ENCODE measurements around the gene SAGE1. TPM values are rescaled to one million over a fixed set of nuclear protein-coding genes. Genes with fewer than 3 reads are reported as not detected.
"Not testable (repeated sequence)": the region's sequence is repeated elsewhere in the genome, so short reads cannot be mapped to it uniquely, and the experiment has no call there.

The SAGE1 gene, protein sequence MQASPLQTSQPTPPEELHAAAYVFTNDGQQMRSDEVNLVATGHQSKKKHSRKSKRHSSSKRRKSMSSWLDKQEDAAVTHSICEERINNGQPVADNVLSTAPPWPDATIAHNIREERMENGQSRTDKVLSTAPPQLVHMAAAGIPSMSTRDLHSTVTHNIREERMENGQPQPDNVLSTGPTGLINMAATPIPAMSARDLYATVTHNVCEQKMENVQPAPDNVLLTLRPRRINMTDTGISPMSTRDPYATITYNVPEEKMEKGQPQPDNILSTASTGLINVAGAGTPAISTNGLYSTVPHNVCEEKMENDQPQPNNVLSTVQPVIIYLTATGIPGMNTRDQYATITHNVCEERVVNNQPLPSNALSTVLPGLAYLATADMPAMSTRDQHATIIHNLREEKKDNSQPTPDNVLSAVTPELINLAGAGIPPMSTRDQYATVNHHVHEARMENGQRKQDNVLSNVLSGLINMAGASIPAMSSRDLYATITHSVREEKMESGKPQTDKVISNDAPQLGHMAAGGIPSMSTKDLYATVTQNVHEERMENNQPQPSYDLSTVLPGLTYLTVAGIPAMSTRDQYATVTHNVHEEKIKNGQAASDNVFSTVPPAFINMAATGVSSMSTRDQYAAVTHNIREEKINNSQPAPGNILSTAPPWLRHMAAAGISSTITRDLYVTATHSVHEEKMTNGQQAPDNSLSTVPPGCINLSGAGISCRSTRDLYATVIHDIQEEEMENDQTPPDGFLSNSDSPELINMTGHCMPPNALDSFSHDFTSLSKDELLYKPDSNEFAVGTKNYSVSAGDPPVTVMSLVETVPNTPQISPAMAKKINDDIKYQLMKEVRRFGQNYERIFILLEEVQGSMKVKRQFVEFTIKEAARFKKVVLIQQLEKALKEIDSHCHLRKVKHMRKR
- total RNA-seq, result under 1 TPM in 1 of 6 donors, not detected in 5; 0.10 TPM

DNA sequence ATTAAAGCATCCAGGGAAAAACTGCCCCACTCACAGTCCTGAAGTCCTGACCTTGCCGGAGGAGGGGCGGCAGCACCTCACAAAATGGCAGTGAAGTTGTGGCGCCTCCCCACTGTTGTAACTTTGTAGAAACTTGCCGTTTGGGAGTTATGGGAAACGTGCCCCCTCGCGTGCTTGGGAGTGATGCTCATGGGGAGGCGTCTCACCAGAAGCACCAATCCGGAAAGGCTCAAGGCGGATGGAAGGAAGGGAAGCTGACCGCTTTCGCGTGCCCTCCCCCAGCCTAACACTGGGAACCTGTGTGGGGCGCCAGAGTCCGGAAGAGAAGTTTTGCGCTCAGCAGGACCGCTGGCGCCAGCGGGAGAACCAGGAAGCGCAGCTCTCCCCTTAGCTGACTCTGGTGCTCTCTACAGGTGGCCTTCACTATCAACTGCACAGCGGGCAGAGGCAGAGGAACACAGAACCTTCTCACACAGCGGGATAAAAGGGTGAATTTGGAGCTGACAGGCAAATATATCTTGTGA, at the start of gene SAGE1, which contains the start of gene CT45A10:
TSS of gene SAGE1 (plus strand) at position 423 of the 524 bp plus-strand sequence. CDS start 2,527 bp downstream, outside the sequence.
TSS of gene CT45A10 (minus strand) at position 151 of the 524 bp plus-strand sequence. CDS start 8,100 bp downstream, outside the sequence.
- Histone ChIP-seq H3K9me3 (no peaks in the 10 kb centered on the region), H3K36me3 (no peaks in the 10 kb centered on the region), H3K27ac (no peak within 1 kb of the TSS), H3K4me1 (no peaks in the 10 kb centered on the region), H3K27me3 (no peaks in the 10 kb centered on the region), H3K4me3 (no peak within 1 kb of the TSS)
- no peak for DNase-seq
- ATAC-seq (ENCODE audit: low FRiP score in 2 of 2), result no peak
- TF ChIP-seq, protein P1, sequence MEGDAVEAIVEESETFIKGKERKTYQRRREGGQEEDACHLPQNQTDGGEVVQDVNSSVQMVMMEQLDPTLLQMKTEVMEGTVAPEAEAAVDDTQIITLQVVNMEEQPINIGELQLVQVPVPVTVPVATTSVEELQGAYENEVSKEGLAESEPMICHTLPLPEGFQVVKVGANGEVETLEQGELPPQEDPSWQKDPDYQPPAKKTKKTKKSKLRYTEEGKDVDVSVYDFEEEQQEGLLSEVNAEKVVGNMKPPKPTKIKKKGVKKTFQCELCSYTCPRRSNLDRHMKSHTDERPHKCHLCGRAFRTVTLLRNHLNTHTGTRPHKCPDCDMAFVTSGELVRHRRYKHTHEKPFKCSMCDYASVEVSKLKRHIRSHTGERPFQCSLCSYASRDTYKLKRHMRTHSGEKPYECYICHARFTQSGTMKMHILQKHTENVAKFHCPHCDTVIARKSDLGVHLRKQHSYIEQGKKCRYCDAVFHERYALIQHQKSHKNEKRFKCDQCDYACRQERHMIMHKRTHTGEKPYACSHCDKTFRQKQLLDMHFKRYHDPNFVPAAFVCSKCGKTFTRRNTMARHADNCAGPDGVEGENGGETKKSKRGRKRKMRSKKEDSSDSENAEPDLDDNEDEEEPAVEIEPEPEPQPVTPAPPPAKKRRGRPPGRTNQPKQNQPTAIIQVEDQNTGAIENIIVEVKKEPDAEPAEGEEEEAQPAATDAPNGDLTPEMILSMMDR (IDR thresholded peaks at IDR 0.05), result no peak
- no peak for TF ChIP-seq EP300 (IDR thresholded peaks at IDR 0.05)
- TF ChIP-seq POLR2A (IDR thresholded peaks at IDR 0.05), result no peak
- TF ChIP-seq POLR2AphosphoS5 (IDR thresholded peaks at IDR 0.05), result no peak
- WGBS, 2 donors, result 80 to 88% methylated on average over 18 to 21 of the region's 22 CpGs

DNA sequence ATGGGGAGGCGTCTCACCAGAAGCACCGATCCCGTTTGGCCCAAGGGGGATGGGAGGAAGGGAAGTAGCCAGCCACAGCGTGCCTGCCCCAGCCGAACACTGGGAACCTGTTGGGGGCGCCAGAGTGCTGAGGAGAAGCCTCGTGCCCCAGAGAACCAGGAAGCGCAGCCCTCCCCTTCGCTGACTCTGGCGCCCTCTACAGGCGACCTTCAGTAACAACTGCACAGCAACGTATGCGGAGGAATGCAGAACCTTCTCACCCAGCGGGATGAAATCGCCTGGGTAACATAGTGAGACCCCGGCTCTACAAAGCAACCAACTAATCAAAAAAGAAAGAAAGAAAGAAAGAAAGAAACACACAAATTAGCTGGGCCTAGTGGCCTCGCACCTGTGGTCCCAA, 39.1 kb upstream of the SAGE1 start, which contains the start of gene CT45A8:
TSS of gene CT45A8 (minus strand) at position 101 of the 400 bp plus-strand sequence. CDS start 3,755 bp downstream, outside the sequence.
- H3K27me3 ChIP-seq; H3K4me1 ChIP-seq; ATAC-seq (ENCODE audit: low FRiP score in 2 of 2); H3K36me3 ChIP-seq; H3K4me3 ChIP-seq; DNase-seq; H3K27ac ChIP-seq; H3K9me3 ChIP-seq: not testable (repeated sequence)
- WGBS, 2 donors, result no CpG with 5 or more reads among the region's 17 CpGs

DNA sequence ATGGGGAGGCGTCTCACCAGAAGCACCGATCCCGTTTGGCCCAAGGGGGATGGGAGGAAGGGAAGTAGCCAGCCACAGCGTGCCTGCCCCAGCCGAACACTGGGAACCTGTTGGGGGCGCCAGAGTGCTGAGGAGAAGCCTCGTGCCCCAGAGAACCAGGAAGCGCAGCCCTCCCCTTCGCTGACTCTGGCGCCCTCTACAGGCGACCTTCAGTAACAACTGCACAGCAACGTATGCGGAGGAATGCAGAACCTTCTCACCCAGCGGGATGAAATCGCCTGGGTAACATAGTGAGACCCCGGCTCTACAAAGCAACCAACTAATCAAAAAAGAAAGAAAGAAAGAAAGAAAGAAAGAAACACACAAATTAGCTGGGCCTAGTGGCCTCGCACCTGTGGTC, 21.8 kb upstream of the SAGE1 start, which contains the start of gene CT45A9:
TSS of gene CT45A9 (minus strand) at position 101 of the 400 bp plus-strand sequence. CDS start 3,751 bp downstream, outside the sequence.
- not testable (repeated sequence) for H3K4me1 ChIP-seq; DNase-seq; H3K27ac ChIP-seq; H3K4me3 ChIP-seq; H3K36me3 ChIP-seq; H3K27me3 ChIP-seq; ATAC-seq (ENCODE audit: low FRiP score in 2 of 2); H3K9me3 ChIP-seq
- WGBS, 2 donors, result no CpG with 5 or more reads among the region's 17 CpGs

DNA sequence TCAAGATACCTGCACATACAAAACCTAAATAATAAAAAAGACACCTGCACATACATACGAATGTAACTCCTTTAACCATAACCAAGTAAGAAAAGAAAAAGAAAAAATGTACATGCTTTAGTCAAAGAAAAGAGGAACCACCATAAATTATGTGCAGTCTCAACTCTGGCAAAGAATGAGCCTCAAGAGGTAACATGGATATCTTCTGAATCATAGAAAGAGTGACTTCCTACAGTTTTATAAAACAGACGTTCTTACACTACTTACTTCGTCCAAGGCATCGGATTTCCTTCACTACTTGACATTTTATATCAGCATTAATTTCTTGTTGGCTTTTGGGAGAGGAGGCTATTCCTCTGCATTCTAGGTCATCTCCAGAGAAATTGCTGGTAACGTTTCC, 10.8 kb upstream of the SAGE1 start:
- H3K27me3 ChIP-seq; ATAC-seq (ENCODE audit: low FRiP score in 2 of 2); H3K4me3 ChIP-seq; DNase-seq; H3K27ac ChIP-seq; H3K4me1 ChIP-seq; H3K9me3 ChIP-seq; H3K36me3 ChIP-seq: not testable (repeated sequence)
- WGBS, 2 donors, result 46 to 60% methylated on average over 4 to 5 of the region's 5 CpGs

DNA sequence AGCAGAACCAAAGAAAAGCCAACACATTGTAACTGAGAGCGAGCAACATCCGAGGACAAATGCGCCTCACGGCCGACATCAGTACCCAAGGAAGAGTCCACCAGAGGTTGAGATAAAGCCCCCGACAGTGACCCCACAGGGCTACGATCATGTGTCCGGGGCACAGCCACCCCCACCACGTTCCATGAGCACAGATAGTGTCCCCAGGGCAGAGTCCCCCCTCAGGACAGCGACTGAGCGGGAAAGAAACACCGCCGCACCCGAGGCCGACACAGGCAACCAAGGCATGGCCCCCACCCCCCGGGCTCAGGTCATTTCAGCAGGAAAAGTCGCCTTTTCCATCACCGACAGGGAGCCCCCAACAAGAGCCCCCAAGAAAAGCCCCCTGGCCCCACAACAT, 5.3 kb upstream of the SAGE1 start:
- not testable (repeated sequence) for ATAC-seq (ENCODE audit: low FRiP score in 2 of 2); H3K36me3 ChIP-seq; H3K9me3 ChIP-seq; H3K27ac ChIP-seq; H3K4me3 ChIP-seq; H3K4me1 ChIP-seq; H3K27me3 ChIP-seq
- DNase-seq, result peak in 1 of 2 donors; percentile 13
- WGBS, 2 donors, result 88 to 92% methylated on average over 9 to 10 of the region's 18 CpGs

DNA sequence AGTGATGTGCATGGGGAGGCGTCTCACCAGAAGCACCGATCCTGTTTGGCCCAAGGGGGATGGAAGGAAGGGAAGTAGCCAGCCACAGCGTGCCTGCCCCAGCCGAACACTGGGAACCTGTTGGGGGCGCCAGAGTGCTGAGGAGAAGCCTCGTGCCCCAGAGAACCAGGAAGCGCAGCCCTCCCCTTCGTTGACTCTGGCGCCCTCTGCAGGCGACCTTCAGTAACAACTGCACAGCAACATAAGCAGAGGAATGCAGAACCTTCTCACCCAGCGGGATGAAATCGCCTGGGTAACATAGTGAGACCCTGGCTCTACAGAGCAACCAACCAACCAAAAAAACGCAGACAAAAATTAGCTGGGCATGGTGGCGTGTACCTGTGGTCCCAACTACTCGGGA, 4.5 kb upstream of the SAGE1 start:
- DNase-seq; H3K27ac ChIP-seq; ATAC-seq (ENCODE audit: low FRiP score in 2 of 2); H3K9me3 ChIP-seq; H3K27me3 ChIP-seq; H3K4me3 ChIP-seq; H3K36me3 ChIP-seq; H3K4me1 ChIP-seq: not testable (repeated sequence)
- 81 to 94% methylated on average over 2 to 8 of the region's 15 CpGs for WGBS, 2 donors

DNA sequence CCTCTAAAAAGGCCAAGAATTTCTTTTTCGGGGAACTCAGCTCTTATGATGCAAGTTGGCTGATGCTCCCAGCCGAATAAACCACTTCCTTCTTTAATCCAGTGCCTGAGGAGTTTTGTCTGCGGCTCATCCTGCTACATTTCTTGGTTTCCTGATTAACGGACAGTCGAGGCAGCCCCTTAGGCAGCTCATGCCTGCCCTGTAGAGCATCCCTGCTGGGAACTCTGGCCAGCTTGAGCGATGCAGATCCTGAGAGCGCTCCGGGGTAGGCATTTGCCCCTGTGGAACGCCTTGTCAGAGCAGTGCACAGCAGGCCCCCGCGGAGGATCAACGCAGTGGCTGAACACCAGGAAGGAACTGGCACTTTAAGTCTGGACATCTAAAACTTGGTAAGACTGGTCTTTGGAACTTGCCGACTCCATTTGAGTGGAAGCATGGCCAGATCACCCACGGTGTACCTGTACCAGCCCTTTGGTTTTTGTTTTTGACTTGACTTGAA, 3.4 kb upstream of the SAGE1 start:
- no peak overlapping the region for H3K4me3 ChIP-seq
- TF ChIP-seq EP300 (IDR thresholded peaks at IDR 0.05) (no peak), POLR2AphosphoS5 (IDR thresholded peaks at IDR 0.05) (no peak), POLR2A (IDR thresholded peaks at IDR 0.05) (no peak)
- TF ChIP-seq, protein P1 (IDR thresholded peaks at IDR 0.05), result no peak
- no peak for ATAC-seq (ENCODE audit: low FRiP score in 2 of 2)
- H3K27me3 ChIP-seq, result no peaks in the 10 kb centered on the region
- 78 to 88% methylated on average over 10 to 14 of the region's 14 CpGs for WGBS, 2 donors
- H3K4me1 ChIP-seq, result no peaks in the 10 kb centered on the region
- DNase-seq, result no peak
- no peaks in the 10 kb centered on the region for H3K36me3 ChIP-seq
- H3K27ac ChIP-seq, result no peak overlapping the region
- no peaks in the 10 kb centered on the region for H3K9me3 ChIP-seq

All from upper lobe of left lung (tissue), 6 donors.